GM18907 (cell line): Measurements from ENCODE around the gene PNPLA2.

Experiments
- ATAC-seq: cut with Tn5 transposase; IDR thresholded peaks from one replicate; pipeline ENCODE4 v1.9.1; 2021; ENCODE audit warnings: mild to moderate bottlenecking, moderate library complexity; ENCODE audit not compliant: unreplicated experiment

Gene PNPLA2

DNA sequence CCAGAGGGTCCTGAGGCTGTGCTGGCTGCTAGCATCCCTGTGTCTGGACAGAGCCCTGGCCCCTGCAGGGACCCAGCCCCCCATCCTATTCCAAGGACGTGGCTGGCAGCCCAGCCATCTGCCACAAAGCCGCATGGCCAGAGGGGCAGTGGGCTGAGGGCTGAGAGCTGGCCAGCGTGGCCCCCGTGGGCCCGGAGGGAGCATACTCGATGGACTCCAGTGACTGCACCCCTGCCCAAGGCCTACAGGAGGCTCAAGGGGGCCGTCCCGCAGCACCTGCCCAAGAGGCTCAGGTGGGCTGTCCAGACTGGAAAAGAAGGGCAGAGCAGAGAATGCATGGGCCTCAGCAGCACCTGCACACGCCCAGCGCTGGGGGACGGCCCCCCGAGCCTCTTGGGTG lies 37.1 kb downstream of the PNPLA2 start:
- ATAC-seq, result no peak

DNA sequence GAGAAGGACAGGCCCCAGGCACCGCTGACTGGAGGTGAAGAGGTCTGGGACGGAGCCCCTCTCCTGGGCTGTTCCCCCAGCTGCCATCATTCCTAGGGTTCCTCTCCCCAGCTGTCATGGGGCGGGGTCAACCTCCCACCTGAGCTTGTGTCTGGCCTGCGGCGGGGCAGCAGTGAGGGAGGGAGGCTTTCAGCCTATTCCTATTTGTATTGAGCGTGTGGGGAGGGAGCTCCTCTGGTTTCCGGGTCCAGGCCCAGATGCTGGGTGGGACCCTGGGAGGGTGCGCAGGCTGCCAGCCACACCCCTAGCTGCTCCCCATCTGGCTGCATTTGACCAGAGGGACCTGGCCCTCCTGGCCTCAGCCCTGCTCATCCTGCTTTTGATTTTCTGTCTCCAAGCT lies 37.7 kb downstream of the PNPLA2 start:
- ATAC-seq, result no peak

DNA sequence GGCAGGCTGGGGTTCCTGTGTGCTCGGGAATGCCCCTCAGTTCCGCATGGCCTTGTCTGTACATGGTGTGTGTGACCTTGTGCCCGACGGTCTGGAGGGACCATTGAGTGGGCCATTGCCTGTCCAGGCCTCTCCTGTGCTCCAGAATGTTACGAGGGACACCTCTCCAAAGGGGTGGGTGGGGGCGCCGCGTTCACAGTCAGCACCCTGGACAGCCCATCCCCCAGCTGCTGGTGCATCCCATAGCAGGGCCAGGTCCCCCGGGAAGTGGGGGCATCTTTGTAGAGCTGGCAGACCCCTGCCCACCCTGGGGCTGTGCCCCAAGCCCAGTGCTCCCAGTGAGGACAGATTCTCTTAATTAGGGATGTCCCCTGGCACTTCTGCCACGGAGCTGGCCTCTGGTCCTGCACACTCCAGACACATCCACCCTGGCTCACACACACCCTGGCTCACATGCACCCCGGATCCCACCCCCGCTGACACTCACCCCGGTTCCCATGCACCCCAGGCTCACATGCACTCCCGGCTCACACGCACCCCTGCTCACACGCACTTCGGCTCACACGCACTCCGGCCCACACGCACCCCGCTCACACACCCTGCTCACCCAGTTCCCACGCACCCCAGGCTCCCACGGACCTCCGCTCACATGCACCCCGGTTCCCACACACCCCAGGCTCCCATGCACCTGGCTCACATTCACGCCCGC lies 39.5 kb downstream of the PNPLA2 start:
- ATAC-seq, result no peak

DNA sequence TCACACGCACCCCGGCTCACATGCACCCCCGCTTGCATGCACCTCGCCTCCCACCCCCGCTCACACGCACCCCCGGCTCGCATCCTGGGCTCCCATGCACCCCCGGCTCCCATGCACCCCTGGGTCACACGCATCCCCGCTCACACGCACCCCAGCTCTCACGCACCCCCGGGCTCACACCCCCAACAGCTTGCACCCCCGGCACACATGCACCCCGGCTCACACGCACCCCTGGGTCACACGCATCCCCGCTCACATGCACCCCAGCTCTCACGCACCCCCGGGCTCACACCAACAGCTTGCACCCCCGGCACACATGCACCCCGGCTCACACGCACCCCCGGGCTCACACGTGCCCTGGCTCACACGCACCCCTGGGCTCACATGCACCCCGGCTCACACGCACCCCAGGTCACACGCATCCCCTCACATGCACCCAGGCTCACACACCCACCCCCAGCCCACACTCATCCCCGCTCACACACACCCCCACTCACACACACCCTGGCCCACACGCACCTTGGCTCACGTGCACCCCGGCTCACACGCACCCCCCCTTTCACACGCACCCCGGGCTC lies 40.1 kb downstream of the PNPLA2 start:
- ATAC-seq, result no peak

DNA sequence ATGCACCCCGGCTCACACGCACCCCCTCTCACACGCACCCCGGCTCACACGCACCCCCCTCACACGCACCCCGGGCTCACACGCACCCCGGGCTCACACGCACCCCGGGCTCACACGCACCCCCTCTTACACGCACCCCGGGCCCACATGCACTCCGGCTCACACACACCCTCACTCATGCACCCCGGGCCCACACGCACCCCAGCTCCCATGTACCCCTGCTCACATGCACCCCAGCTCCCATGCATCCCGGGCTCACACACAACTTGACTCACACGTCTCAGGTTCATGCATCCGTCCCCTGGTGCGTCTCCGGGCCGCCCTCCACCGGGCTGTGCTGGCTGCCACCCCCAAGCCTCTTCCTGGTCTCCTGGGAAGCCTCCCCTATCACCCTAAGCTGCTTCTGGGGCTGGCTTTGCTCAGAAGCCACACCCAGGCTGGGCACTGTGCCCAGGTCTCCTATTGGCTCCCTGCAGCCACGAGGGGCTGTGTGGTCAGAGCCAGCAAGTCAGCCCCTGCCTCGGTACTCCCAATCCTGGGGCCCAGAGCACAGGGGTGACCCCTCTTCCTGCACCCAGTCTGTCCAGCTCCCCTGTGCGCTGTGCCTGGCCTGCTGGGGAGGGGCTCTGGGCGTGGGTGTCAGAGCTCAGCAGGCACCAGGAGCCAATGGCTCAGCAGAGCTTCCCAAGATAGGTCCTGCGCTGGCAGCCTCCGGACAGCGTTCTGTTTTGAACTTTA lies 40.8 kb downstream of the PNPLA2 start:
- no peak for ATAC-seq

DNA sequence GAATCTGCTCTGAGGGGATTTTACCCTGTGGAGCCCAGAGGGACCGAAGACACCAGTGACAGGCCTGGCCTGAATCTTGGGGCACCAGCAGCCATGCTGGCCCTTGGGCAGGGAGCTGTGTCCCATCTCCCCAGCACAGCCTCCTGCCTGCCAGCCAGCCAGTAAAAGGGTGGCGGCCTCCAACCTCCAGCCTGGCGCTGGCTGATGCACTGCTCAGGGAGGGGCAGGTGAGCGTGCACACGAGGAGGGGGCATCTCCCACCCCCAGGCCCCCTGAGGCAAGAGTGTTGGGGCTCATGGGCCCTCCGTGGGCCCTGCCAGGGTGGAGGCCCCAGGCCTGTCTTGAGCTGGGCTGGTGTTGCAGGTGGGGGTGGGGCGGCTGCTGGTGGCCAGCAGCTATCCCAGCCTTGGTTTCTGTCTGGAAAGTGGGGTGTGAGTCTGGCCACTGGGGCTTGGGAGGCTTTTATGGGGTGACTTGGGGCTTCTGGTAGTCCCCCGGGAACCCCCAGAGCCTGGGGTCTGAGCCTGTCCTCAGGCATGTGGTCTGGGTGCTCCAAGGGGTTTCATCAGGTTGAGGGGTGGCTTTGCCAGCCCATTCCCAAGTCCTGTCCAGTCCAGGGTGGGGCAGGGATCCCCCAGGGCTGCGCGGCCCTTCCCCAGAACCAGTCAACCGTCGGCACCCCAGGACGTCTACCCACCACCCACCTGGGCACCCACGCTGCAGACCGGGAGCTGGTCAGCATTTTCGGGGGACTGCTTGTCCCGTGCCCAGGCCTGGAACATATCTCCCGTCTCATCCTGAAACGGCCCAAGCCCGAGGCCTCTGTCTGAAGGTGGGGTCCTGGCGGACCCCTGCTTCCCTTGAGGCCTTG lies 41.8 kb downstream of the PNPLA2 start:
- no peak for ATAC-seq

DNA sequence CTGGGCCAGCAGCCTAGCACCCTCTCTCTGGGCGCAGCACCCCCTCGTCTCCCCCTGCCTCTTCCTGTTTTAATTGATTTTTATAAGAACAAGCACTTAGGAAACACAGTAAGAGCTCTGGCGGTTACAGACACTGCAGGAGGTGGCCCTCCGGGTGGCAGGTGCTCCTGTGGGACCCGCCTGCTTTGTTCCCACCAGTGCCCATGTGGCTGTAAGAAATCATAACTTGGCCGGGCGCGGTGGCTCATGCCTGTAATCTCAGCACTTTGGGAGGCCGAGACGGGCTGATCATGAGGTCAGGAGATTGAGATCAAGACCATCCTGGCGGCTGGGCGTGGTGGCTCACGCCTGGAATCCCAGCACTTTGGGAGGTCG lies 42.4 kb downstream of the PNPLA2 start:
- ATAC-seq, result no peak

DNA sequence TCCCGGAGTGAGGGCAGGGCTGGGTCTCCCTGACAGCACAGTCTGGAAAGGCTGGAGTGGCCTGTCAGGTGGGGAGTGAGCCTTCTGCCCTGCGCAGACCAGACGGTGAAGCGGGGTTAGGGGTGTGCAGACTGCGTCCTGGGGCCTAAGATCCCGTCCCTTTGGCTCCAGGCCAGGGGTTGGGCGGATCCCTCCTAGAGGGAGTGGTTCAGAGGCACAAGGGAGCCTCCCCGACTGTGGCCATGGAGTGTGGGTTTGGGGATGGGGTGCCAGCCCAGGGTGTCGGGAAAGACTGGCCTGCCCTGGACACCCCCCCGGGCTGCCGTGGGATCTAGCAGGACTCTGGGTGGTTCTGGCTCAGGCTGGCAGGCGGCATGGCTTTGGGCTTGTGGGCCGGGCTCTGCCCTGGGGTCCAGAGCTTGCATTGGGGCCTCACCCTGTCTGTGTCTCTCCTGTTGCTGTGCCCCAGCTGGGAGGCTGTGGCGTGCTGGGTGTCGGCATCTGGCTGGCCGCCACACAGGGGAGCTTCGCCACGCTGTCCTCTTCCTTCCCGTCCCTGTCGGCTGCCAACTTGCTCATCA lies 43.5 kb downstream of the PNPLA2 start:
- no peak for ATAC-seq

DNA sequence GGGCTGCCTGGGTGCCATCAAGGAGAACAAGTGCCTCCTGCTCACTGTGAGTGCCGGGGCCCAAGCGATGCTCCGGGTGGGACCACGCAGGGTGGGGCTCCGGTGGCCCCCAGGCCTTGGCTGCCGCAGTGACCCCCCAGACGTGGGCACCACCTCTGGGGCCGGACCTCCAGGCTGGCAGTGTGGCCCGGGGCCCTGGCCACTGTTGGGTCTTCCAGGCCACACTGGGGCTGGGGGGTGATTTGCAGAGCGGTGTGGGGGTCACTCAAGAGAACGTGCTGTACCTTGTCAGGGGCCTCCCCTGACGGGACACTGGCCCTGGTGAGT lies 43.9 kb downstream of the PNPLA2 start:
- ATAC-seq, result no peak

DNA sequence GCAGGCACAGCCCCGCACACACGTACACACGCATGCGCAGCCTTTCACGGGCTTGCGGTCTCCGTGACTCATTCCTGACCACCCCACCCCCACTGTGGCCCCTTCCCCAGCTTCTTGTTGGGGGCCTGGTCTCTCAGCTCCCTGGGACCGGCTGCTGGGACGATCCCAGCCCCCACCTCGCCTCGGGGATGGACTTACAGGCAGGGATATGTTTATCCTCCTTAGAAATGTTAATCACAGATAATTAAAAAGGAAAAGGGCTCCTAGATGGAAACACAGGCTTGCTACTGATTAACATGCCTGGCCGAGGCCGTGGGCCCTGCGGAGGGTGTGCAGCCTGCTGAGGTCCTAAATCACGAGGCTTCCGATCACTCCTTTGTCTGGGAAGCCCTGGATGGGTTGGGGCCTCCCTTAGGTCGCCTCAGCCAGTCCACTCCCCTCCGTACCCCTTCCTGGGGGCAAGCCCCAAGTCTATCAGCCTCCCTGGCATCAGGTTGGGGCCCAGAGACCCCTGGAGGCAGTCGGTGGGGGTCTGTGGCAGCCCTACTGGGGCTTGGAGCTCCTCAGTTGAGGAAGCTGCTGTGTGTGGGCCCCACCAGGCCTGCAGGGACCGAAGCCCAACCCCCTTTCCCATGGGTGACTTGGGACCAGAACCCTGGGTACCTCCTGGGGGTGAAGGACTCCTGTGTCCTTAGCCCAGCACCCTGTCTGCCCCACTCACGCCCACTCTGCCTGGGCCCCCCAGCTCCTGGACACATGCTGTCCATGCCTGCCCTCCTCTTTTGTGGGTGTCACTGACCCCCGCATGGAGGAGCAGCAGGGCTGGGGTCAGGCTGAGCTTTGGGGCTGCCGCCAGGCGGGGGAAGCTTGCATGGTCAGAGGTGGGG lies 44.6 kb downstream of the PNPLA2 start:
- no peak for ATAC-seq

DNA sequence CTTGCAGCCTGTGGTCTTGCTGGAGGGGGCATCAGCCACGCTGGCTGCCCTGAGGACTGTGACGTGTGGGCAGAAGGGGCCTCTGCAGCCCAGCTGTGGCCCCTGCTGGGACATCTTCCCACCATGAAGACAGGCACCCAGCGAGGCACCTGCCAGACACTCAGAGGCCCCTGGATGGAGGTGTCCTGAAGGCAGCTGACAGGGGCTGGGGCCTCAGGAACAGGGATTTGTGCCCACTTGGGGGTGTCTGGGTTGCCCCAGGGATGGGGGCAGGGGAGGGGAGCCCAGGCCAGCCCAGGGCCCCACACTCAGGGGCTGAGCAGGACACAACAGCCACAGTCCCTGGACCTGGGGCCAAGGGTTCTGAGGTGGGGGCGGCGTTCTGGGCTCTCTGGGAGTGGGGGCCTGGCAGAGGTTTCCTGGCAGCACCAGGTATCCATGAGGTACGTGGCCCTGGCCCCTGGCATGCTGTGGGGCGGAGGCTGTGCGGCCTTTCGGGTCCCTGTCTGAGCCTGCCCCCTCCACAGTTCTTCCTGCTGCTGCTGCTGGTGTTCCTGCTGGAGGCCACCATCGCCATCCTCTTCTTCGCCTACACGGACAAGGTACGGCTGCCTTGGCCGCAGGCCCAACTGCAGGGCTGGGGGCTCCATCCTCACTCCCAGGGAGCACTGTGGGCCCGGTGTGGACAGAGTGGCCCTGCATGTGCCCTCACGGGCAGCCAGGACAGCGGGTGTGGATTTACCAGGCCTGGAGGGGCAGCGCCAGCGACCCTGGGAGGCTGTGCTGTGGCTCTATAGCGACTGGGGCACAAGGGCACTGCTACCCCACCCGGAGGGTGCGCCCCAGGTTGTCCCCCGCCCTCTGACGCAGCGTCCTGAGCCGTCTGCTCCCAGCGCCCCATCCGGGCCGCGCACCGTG lies 45.5 kb downstream of the PNPLA2 start:
- ATAC-seq, result no peak

DNA sequence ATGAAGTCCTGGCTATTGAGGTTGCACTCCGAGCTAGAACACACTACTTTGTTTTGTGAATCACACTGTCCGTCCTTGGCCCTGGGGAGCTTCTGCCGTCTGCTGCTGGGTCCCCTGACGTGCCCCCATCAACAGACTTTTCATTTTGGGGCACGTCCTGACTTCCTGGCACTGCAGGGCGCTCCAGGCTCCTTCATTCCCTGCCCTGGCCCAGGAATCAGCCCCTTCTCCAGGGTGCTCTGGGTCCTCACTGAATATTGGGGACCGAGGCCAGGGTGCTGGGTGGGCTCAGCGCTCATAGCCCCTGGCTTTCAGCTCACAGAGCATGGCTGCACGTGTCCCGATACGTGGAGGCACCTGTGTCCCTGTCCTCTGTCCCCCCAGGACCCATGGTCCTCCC lies 46.2 kb downstream of the PNPLA2 start:
- ATAC-seq, result no peak

DNA sequence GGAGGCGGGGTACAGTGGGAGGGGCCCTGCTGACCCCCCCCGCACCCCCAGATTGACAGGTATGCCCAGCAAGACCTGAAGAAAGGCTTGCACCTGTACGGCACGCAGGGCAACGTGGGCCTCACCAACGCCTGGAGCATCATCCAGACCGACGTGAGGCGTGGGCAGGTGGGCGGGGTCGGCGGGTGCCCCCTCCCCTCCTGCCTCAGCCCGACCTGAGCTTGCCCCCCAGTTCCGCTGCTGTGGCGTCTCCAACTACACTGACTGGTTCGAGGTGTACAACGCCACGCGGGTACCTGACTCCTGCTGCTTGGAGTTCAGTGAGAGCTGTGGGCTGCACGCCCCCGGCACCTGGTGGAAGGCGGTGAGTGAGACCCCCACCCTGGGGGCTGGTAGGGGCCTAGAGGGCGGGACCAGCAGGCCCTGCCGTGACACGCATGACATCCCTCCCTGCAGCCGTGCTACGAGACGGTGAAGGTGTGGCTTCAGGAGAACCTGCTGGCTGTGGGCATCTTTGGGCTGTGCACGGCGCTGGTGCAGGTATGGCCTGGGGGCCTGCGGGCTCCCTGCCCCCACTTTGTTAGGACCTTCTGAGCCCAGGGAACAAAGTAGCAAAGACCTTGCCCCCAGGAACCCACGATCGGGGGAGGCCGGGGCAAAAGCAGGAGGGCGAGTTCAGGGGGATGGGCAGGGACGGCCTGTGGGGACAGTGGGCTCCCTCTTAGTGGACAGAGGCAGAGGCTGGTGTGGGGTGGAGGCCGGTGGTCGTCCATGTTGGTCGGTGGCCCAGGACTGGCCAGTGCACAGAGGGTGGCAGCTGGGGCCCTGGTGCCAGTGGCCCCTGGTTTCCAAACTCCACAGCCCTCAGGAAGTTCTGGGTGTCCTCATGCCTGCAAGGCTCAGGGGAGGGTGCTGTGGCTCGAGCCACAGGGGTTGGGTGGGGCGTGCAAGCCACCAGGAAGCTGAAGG lies 47.0 kb downstream of the PNPLA2 start:
- ATAC-seq, result no peak

DNA sequence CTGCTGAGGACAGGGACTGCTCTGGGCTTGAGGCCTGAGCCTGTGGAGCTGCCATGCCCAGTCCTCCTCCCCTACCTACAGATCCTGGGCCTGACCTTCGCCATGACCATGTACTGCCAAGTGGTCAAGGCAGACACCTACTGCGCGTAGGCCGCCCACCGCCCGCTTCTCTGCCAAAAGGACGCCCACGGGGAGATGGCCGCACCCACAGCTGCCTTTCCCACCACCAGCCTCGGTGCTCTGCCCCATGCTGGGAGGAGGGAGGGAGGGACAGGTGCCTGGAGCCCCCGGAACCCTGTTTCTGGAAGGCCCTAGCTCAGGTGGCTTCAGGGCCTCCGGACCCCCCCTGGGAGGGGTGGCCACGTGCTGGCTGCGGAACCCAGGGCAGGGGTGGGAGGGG lies 47.8 kb downstream of the PNPLA2 start:
- ATAC-seq, result no peak

DNA sequence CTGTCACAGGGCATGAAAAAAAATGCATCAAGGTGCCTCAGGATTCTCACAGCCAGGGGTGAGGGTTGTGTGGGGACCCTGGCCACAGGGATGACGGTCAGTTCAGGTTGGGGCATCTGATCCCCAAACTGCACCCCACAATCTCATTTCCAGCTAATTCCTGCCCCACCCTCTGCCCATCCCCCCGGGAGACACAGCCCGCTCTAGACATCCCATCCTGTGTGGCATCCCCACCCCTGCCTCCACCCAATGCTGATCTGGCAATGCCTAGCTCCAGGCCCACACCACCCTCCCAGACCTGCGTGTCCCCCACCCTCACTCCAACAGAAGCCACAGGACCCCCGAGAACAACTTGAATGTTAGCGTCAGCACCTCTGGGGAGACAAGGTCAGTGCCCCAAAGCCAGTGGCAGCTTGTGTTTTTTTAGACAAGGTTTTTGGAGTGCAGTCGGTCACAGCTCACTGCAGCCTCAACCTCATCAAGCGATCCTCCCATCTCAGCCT lies 49.2 kb downstream of the PNPLA2 start:
- no peak for ATAC-seq

DNA sequence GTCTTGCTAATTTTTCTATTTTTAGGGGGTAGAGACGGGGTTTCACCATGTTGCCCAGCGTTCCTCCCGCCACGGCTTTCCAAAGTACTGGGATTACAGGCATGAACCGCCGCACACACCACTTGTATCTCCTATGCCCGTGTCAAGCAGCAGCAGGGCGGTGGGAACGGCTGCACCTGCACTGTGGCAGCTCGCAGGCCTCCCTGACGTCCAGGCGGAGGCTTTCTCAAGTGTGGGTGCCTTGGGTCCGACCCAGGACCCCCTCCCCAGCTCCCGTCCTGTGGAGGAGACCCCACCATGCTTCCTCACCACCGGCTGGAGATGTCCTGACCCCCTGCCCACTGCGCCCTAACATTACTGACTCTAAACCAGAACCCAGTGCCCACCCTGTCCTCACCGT lies 49.7 kb downstream of the PNPLA2 start:
- ATAC-seq, result no peak

DNA sequence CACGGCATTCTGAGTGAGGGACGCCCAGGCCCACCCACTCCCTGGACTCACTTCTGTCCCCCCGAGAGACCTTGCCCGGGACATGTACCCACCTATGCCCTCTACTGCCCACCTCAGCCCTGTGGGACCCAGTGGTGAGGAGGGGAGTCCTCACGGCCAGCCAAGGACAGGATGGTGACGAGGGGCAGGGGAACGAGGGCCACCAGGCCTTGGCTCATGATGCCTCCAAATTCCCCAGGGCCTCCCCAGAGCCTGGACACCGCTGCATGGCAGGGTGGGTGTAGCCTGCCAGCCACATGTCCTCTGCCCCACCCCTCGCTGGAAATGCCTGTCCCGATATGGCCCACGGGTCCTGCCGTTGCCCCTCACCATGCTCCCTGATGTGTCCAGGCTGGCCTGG lies 50.1 kb downstream of the PNPLA2 start:
- ATAC-seq, result no peak
